GM18505 (cell line): Measurements from ENCODE around the gene BRIP1.
"Not testable (repeated sequence)": the region's sequence is repeated elsewhere in the genome, so short reads cannot be mapped to it uniquely, and the experiment has no call there.

ENCODE experiments used
- ATAC-seq: cut with Tn5 transposase; IDR thresholded peaks from one replicate; pipeline ENCODE4 v1.9.1; 2021; ENCODE audit not compliant: unreplicated experiment
- POLR2A ChIP-seq: IDR thresholded peaks from 4 replicates; pipeline ENCODE4 v1.6.1; 2011; ENCODE audit warnings: borderline replicate concordance; ENCODE audit not compliant: insufficient read depth, insufficient read length; ENCODE audit errors: extremely low read depth

Gene BRIP1

GRCh38 chr17:61862975-61863800 is at the start of gene BRIP1:
Gene BRIP1, minus strand, starts transcription at chr17:61863528. Its CDS starts 1,989 bp downstream, at chr17:61861539.
- TF ChIP-seq POLR2A: peak; percentile 78

DNA sequence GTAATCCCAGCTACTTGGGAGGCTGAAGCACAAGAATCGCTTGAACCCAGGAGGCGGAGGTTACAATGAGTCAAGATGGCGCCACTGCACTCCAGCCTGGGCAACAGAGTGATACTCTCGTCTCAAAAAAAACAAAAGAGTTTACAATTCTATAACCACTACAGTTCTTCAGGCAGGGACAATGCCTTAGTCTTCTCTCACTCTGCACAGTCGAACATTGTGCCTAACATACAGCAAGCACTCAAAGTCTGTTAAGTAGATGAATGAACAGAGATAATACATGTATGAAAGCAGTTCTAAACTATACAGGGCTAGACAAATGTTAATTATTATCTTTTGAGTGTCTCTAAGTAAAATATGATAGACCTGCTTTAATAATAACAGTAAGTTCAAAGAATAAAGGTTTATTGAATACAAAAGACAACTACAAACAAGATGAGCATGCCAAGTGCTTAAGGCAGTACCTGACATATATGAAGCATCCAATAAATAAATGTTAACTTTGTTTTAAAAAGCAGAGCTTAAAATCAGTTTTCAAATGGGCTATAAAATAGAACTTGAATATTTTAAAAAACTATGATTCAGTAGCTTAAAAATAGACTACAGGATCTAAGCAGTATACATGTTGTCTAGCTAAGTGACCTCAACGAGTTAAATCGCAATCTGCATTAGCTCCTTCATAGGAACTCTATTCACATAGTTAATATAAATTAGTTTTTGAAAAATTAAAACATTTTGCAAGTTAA is 45.1 kb upstream of the BRIP1 start:
- no peak for TF ChIP-seq POLR2A
- ATAC-seq: no peak

More at GRCh38 chr17:61862975-61863800, at the start of gene BRIP1:
- ATAC-seq: peak; percentile 77

- TF ChIP-seq POLR2A: no peak
- ATAC-seq: no peak
Measured at GRCh38 chr17:61907361-61907760, 44.0 kb upstream of the BRIP1 start.

GRCh38 chr17:61904094-61904710 is 40.9 kb upstream of the BRIP1 start:
- TF ChIP-seq POLR2A: no peak
- peak; percentile 55 for ATAC-seq

DNA sequence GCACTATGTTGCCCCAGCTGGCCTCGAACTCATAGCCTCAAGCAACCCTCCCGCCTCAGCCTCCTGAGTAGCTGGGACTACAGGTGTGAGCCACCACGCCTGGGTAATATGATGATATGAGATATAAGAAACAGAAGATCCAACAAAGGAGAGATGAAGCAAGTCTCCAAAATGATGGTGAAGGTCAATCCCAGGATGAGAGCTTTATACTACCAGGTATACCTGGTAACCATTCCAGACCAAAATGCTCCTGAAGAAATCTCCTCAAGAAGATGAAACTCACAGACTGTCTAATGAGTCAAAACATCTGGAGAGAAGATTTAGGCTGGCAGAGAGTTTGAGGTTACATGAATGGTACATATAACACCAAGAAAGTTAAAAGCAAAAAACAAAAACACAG is 39.9 kb upstream of the BRIP1 start:
- TF ChIP-seq POLR2A: no peak
- ATAC-seq: no peak

DNA sequence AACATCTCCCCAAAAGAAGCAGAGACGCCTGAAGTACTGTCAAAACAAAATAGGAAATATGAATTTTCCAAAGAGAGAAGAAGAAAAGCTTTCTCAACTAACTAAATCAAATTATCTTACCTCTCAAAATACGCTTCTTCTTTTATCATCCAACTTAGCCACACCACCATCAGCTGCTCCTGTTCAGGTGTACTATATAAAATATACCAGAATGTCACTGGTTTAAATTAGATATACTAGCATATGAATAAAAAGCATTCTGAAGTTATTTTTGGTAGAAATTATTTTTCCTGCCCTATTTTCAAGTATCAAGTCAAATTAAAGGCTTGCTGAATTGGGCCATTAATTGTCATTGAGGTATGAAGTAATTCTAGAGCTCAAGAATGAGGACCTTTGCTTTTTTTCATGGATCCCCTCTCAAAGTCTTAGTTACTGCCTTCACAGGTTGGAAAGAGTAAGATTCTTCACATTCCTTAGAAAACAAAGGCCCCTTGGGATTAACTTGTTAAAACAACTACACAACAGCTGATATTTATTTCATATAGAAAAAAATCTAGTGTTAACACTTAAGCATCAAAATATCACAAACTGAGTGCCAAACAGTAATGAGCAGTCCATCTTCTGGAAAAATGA is 34.3 kb upstream of the BRIP1 start:
- no peak for ATAC-seq
- no peak for TF ChIP-seq POLR2A

DNA sequence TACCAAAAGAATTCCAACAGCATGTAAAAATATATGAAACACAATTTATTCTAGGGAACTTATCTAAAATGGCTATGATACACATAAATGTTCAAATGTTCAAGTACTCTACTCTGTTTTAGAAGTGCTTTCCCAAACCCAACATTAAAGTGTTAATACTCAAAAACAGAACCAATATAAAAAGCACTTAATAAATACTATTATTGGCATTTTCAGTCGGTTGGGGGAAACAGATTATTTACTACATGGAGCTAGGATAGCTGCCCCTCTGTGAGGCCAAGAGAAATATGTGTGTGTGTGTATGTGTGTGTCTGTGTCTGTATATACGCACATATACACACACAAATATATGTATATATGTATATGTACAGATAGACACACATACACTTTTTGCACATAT is 32.1 kb upstream of the BRIP1 start:
- no peak for ATAC-seq

GRCh38 chr17:61894310-61894709 is 31.0 kb upstream of the BRIP1 start:
- not testable (repeated sequence) for ATAC-seq

More for the DNA sequence above, 32.1 kb upstream of the BRIP1 start:
- TF ChIP-seq POLR2A: no peak

GRCh38 chr17:61887733-61888132 is 24.4 kb upstream of the BRIP1 start:
- not testable (repeated sequence) for ATAC-seq

- not testable (repeated sequence) for ATAC-seq
Measured at GRCh38 chr17:61885865-61886264, 22.5 kb upstream of the BRIP1 start.

DNA sequence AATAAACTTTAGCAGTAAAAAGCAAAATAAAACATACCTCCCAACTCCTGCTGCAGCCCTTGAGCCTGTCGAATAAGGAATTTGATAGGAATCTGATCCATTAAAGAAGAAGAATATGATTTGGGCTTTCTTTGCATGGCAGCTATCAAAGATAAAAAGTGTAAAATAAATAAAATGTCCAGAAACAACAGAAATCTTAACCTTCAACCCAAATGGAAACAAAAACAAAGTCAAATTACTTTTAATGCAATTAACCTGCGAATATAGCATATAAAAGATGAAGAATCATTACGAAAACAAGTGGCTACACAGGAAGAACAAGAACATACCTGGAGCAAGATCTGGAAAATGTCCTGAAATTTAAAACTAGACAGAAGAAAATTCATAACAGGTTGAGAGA is 21.5 kb upstream of the BRIP1 start:
- TF ChIP-seq POLR2A: no peak
- no peak for ATAC-seq

- no peak for ATAC-seq
- TF ChIP-seq POLR2A: no peak
Measured at GRCh38 chr17:61880589-61881102, 17.3 kb upstream of the BRIP1 start.

DNA sequence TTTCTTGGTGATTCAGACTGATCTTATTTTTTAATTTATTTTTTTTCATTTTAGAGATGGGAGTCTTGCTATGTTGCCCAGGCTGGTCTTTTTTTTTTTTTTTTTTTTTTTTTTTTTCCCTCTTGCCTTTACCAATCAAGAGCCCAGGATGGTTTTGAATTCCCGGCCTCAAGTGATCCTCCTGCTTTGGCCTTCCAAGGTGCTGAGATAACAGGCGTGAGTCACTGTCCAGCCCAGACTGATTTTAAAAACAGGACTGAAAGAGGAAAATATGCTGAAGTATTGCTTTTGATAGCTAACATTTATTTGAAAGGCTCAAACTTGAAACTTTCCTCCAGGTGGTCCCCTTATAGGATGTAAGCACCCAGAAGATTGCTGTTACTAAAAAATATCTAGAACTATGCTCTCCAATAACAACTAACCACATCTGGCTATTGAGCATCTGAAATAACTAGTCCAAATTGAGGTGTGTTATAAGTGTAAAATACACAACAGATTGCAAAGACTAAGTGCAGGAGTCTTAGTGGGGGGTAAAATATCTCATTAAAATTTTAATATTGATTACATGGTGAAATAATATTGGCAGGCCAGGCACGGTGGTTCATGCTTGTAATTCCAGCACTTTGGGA is 15.8 kb upstream of the BRIP1 start:
- TF ChIP-seq POLR2A: no peak
- no peak for ATAC-seq
